Measurements from ENCODE around the gene CD84.

CD84 gene

GRCh38 chr1:160577671-160578070 lies 1.6 kb downstream of the CD84 start:
- in situ Hi-C loops (cut with MboI; ENCODE audit: low sequenced_read_pairs, unreplicated experiment), result no loop called here
- TF ChIP-seq, protein P1, sequence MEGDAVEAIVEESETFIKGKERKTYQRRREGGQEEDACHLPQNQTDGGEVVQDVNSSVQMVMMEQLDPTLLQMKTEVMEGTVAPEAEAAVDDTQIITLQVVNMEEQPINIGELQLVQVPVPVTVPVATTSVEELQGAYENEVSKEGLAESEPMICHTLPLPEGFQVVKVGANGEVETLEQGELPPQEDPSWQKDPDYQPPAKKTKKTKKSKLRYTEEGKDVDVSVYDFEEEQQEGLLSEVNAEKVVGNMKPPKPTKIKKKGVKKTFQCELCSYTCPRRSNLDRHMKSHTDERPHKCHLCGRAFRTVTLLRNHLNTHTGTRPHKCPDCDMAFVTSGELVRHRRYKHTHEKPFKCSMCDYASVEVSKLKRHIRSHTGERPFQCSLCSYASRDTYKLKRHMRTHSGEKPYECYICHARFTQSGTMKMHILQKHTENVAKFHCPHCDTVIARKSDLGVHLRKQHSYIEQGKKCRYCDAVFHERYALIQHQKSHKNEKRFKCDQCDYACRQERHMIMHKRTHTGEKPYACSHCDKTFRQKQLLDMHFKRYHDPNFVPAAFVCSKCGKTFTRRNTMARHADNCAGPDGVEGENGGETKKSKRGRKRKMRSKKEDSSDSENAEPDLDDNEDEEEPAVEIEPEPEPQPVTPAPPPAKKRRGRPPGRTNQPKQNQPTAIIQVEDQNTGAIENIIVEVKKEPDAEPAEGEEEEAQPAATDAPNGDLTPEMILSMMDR (IDR thresholded peaks at IDR 0.05; ENCODE audit: borderline replicate concordance, control extremely low read depth, extremely low read depth, insufficient read depth, missing control alignments), result no peak
- no peak for DNase-seq (ENCODE audit: low spot score)

GRCh38 chr1:160576884-160577283 lies 2.4 kb downstream of the CD84 start:
- in situ Hi-C loops (cut with MboI; ENCODE audit: low sequenced_read_pairs, unreplicated experiment), result no loop called here
- TF ChIP-seq, protein P1 (IDR thresholded peaks at IDR 0.05; ENCODE audit: borderline replicate concordance, control extremely low read depth, extremely low read depth, insufficient read depth, missing control alignments), result no peak
- no peak for DNase-seq (ENCODE audit: low spot score)

- TF ChIP-seq, protein P1 (IDR thresholded peaks at IDR 0.05; ENCODE audit: borderline replicate concordance, control extremely low read depth, extremely low read depth, insufficient read depth, missing control alignments), result no peak
- in situ Hi-C loops (cut with MboI; ENCODE audit: low sequenced_read_pairs, unreplicated experiment), result no loop called here
- DNase-seq (ENCODE audit: low spot score), result no peak
Measured at GRCh38 chr1:160576390-160576789, 2.9 kb downstream of the CD84 start.

- DNase-seq (ENCODE audit: low spot score), result no peak
- in situ Hi-C loops (cut with MboI; ENCODE audit: low sequenced_read_pairs, unreplicated experiment), result no loop called here
Measured at GRCh38 chr1:160575112-160575664, 4.1 kb downstream of the CD84 start.

GRCh38 chr1:160570840-160571239 lies 8.5 kb downstream of the CD84 start:
- no peak for DNase-seq (ENCODE audit: low spot score)
- TF ChIP-seq, protein P1 (IDR thresholded peaks at IDR 0.05; ENCODE audit: borderline replicate concordance, control extremely low read depth, extremely low read depth, insufficient read depth, missing control alignments), result no peak
- in situ Hi-C loops (cut with MboI; ENCODE audit: low sequenced_read_pairs, unreplicated experiment), result no loop called here

More at GRCh38 chr1:160575112-160575664, 4.1 kb downstream of the CD84 start:
- TF ChIP-seq, protein P1 (IDR thresholded peaks at IDR 0.05; ENCODE audit: borderline replicate concordance, control extremely low read depth, extremely low read depth, insufficient read depth, missing control alignments), result no peak

GRCh38 chr1:160569806-160570205 lies 9.5 kb downstream of the CD84 start:
- in situ Hi-C loops (cut with MboI; ENCODE audit: low sequenced_read_pairs, unreplicated experiment), result no loop called here

More at GRCh38 chr1:160569806-160570205, 9.5 kb downstream of the CD84 start:
- TF ChIP-seq, protein P1 (IDR thresholded peaks at IDR 0.05; ENCODE audit: borderline replicate concordance, control extremely low read depth, extremely low read depth, insufficient read depth, missing control alignments), result no peak
- DNase-seq (ENCODE audit: low spot score), result no peak
